Measurements from ENCODE around the gene TPSAB1. TPM values are rescaled to one million over a fixed set of nuclear protein-coding genes. Genes with fewer than 3 reads are reported as not detected.

TPSAB1 gene
- total RNA-seq, 4 donors from 2014 or later: 4.3 to 8.6 (median 6.5) TPM

DNA sequence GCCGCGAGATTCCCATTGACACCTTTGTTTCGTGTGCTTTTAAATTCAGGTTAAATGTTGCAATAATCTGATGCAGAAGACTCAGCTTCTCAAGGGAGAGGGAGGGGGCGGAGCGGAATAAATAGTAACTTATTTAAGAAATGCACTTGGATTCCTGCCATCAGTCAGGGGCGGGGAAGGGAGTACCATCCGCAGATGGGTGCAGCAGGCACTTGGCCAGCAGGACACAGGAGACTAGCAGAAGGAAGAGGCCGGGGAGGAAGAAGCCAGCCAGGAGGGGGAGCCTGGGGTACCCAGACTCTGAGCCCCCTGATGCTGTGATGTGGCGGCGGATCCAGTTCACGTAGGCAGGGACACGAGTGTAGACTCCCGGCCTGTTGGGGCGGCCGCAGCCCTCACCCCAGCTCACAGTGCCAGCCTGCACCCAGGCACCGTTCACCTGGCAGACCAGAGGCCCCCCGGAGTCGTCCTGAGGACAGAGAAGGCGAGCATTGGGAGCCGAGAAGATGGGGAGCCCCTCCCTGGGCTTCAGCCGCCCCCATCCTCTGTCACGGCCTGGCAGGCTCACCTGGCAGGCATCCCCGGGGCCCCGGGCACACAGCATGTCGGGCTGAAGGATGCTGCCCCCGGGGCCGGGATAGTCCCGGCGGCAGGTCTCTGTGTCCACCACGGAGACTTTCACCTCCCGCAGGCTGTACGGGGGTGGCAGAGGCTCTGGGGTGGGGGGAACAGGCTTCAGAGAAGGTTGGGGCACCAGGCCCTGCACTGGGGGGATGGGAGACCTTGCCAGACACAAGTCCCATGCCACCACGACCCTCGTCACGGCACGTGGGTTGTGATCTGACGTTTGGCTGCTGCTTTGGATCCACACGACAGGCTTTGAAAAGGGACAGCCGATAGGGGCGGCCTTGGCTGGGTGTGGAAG is 18.6 kb upstream of the TPSAB1 start:
- Histone ChIP-seq H3K27ac (no peak overlapping the region), H3K4me1 (no peaks in the 10 kb centered on the region), H3K9me3 (no peaks in the 10 kb centered on the region), H3K36me3 (no peaks in the 10 kb centered on the region), H3K4me3 (replicated peaks in 1 of 3) (no peak overlapping the region), H3K27me3 (no peaks in the 10 kb centered on the region)
- intact Hi-C loops (cut with DNase I): no loop called here
- TF ChIP-seq CTCF (IDR thresholded peaks at IDR 0.05) (no peak), POLR2A (IDR thresholded peaks at IDR 0.05) (no peak)
- DNase-seq: no peak
- WGBS, 2 donors: 83% methylated on average over 31 to 33 of the region's 40 CpGs

- TF ChIP-seq POLR2A (IDR thresholded peaks at IDR 0.05) (no peak), CTCF (IDR thresholded peaks at IDR 0.05) (no peak)
- no peak overlapping the region for H3K27ac ChIP-seq
- intact Hi-C loops (cut with DNase I): no loop called here
- 69 to 80% methylated on average over 9 to 17 of the region's 25 CpGs for WGBS, 2 donors
- H3K4me3 ChIP-seq (replicated peaks in 1 of 3): no peak overlapping the region
- no peaks in the 10 kb centered on the region for H3K9me3 ChIP-seq
- no peaks in the 10 kb centered on the region for H3K4me1 ChIP-seq
- H3K27me3 ChIP-seq: no peaks in the 10 kb centered on the region
- no peak for DNase-seq
- no peaks in the 10 kb centered on the region for H3K36me3 ChIP-seq
These were observed 17.8 kb upstream of the TPSAB1 start for GRCh38 chr16:1222553-1223354.

DNA sequence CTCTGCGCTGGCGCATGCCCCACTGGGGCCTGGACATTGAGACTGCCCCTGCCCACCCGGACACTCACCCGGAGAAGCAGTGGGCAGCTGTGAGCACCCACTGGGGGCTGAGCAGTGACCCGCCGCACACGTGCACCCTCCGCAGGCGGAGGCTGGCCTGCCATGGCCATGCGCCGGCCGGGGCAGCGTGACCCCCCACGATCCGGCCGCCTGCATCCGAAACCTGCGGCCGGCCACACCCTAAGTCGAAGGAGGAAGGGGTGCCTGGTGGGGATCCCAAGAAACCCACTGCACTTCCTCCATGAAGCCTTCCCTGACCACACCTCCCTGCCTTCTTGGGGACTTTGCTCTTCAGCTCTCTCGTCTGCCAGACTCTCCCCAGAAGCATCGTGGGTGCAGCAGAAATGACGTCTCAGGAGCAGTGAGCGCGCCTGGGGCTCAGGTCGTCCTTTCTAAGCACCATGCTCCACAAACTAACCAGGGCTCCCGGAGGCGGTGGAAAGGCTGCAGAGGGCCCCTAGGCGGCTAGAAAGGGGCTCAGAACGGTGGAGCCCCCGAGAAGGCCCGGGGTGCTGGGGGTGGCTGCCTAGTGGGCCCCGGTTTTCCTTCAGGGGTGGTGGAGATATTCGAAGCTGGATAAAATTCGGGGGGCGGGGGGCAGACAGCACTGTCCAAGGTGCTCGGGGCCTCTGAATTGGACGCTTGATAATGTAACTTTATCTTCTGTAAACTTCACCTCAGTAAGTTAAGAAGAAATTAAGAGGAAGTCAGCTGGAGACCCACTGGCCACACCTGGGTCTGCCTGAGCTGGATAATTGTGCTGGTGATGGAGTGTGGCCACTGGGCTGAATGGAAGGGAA is 16.9 kb upstream of the TPSAB1 start:
- TF ChIP-seq POLR2A (IDR thresholded peaks at IDR 0.05) (no peak), CTCF (IDR thresholded peaks at IDR 0.05) (no peak)
- no peak overlapping the region for H3K4me3 ChIP-seq (replicated peaks in 1 of 3)
- H3K36me3 ChIP-seq: no peaks in the 10 kb centered on the region
- H3K27me3 ChIP-seq: no peaks in the 10 kb centered on the region
- no peaks in the 10 kb centered on the region for H3K9me3 ChIP-seq
- intact Hi-C loops (cut with DNase I): no loop called here
- no peak overlapping the region for H3K27ac ChIP-seq
- no peaks in the 10 kb centered on the region for H3K4me1 ChIP-seq
- DNase-seq: no peak
- WGBS, 2 donors: 86 to 91% methylated on average over 18 to 31 of the region's 38 CpGs

GRCh38 chr16:1224558-1224957 is 15.9 kb upstream of the TPSAB1 start:
- TF ChIP-seq CTCF (IDR thresholded peaks at IDR 0.05): no peak
- TF ChIP-seq POLR2A (IDR thresholded peaks at IDR 0.05): no peak
- Histone ChIP-seq H3K27me3 (no peaks in the 10 kb centered on the region), H3K9me3 (no peaks in the 10 kb centered on the region), H3K27ac (no peak overlapping the region), H3K4me3 (replicated peaks in 1 of 3) (no peak overlapping the region), H3K4me1 (no peaks in the 10 kb centered on the region), H3K36me3 (no peaks in the 10 kb centered on the region)
- intact Hi-C loops (cut with DNase I): no loop called here
- DNase-seq: no peak
- WGBS, 2 donors: 61 to 70% methylated on average over 6 to 9 of the region's 9 CpGs

Data from thyroid gland (tissue), 4 donors.